GM21576 (cell line): Measurements from ENCODE around the gene POU4F2.

Experiments used
- ATAC-seq: cut with Tn5 transposase; IDR thresholded peaks from one replicate; pipeline ENCODE4 v1.9.1; 2021; ENCODE audit warnings: mild to moderate bottlenecking, moderate library complexity; ENCODE audit not compliant: unreplicated experiment

The POU4F2 gene, protein sequence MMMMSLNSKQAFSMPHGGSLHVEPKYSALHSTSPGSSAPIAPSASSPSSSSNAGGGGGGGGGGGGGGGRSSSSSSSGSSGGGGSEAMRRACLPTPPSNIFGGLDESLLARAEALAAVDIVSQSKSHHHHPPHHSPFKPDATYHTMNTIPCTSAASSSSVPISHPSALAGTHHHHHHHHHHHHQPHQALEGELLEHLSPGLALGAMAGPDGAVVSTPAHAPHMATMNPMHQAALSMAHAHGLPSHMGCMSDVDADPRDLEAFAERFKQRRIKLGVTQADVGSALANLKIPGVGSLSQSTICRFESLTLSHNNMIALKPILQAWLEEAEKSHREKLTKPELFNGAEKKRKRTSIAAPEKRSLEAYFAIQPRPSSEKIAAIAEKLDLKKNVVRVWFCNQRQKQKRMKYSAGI

DNA sequence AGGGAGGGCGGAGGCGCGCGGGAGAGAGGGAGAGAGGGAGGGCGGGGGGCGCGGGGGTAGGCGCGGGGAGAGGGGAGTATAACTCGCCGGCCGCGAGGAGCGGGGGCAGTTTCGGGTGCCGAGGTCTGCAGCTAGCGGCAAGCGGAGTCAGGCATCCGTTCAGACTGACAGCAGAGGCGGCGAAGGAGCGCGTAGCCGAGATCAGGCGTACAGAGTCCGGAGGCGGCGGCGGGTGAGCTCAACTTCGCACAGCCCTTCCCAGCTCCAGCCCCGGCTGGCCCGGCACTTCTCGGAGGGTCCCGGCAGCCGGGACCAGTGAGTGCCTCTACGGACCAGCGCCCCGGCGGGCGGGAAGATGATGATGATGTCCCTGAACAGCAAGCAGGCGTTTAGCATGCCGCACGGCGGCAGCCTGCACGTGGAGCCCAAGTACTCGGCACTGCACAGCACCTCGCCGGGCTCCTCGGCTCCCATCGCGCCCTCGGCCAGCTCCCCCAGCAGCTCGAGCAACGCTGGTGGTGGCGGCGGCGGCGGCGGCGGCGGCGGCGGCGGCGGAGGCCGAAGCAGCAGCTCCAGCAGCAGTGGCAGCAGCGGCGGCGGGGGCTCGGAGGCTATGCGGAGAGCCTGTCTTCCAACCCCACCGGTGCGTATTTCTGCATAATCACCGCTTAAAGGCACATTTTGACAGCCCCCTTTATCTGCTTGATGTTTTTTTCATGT, at the start of gene POU4F2:
POU4F2 (plus strand) TSS at position 108 of the 720 bp plus-strand sequence; CDS start at position 356, 248 bp downstream.
- no peak for ATAC-seq

DNA sequence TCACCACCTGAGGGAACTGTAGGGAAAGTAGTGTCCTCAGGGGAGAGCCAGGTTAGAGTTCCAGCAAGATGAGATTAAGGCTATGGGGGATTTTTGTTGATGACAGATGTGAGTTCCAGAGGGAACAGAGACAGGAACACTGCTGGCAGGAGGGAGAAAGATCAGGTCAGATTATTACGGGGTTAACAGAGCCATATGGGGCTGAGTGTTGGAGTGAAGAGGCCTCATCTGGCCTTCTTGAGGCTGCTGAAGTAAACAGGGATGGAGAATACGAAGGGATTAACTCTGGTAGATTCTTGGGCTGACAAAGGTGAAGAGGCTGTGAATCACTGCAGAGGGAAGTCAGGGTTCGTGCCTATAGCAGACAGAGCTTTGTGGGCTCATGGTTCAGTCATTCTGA, 47.9 kb upstream of the POU4F2 start:
- ATAC-seq = no peak

DNA sequence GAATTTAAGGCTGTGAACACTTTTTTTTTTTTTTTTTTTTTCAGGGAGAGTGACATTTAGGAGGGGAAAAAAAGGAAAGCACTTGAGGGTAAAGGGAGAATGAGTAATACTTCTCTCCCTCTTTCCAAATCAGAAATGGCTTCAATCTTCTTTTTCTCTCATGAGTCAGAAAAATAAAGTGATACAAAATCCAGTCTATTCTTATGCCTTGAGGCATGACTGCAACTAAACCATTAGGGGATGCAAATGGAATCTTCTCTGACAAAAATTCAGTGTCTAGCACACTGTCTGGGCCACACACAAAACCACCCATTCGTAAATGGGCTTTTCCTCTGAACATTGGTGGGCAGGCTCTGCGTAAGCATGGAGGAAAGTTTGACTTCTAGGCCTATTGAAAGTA, 46.7 kb upstream of the POU4F2 start:
- ATAC-seq = no peak

DNA sequence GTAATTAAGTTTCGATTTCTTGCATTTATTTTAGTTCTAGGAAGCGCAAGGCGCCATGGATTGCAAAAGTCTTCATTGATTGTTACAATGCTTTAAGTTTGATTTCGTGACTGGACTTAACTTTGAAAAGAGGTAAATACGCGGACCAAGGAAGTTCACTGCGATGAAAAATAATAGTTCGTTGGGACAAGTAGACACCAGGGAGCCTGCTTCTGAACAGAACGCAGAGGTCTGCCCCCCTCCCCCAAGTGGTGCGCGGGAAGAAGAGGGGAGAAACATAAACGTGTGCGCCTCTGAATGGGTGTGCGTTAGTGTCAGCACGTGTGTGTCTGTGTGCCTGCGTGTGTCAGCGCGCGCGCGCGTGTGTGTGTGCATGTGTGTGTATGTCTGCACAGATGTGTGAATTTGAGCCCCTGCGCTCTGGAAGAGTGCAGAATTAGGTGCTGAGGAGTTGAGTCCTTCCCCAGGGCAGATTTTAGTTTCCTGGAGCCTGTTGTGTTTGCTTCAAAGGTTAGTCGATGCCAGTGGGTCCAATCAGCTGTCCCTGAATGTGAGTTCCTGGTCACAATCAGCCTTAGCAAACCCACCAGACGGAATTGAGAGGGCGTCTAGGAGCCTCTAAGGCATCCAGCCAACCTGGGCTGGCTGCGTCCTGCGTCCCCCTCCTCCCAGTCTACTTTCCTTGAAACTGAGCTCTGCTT, 5.8 kb upstream of the POU4F2 start:
- no peak for ATAC-seq

DNA sequence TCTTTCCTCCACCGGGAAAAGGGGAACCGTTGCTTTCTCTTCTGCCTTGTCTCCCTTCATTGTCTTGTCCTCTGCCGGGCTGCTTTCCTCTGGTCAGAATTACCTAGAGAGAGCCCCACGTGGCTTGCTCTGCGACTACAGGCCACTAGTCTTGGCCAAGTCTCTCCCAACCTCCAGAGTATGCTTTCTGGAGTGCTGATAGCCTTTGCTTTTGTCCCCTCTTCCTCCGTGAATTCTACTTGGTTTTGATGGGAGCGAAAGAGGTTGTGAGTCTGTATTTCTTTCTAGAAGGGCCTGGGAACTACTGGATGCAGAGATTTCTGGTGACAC, 5.3 kb upstream of the POU4F2 start:
- no peak for ATAC-seq

DNA sequence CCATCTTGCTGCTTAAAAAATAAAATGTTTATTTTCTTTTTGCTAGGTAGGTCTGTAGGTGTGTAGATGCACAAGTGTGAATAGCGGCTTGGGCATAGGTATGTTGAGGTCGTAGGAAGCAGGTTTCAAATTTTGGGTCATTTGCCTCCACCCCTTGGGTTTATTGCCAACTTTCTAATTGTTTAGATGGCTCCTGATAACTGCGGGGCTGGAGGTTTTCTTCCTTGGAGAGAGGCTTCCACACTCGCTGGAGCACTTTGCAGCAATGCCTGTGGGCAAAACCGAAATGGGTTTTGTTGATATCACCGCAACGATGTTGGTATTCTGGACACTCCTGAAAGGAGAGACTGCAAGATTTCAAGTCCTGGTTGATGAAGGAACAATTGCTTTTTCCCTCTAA, 3.9 kb upstream of the POU4F2 start:
- no peak for ATAC-seq

DNA sequence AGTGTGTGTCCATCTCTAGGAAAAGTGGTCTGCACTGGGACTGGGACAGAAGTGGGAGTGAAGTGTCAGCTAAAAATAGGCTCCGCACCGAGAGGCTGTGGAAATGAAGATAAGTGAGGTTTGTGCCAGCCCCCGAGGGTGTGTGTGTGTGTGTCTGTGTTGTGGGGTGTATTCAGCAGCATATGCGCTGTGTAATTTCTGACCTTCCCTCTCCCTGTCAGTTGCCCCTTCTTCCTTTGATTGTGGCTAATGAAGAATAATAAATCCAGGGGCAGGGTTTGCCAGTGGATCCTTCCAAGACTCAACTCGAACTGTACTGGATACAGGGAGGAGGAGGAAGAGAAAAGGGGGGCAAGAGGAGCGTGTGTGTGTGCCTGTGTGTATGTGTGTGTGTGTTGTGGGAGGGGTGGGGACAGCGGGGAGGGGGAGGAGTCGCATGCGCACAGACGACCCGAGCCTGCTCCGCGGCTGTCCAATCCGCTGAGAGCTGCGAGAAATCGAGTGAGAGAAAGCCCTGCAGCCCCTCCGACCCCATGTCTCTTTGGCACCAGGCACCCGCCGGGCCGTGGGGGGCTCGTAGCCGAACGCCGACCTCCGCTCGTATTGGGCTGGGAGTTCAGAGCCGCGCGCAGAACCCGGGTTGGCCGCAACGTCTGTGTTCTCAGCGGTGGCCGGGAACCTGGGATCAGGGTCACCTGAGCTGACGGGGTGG, 916 bp upstream of the POU4F2 start:
- ATAC-seq = no peak

DNA sequence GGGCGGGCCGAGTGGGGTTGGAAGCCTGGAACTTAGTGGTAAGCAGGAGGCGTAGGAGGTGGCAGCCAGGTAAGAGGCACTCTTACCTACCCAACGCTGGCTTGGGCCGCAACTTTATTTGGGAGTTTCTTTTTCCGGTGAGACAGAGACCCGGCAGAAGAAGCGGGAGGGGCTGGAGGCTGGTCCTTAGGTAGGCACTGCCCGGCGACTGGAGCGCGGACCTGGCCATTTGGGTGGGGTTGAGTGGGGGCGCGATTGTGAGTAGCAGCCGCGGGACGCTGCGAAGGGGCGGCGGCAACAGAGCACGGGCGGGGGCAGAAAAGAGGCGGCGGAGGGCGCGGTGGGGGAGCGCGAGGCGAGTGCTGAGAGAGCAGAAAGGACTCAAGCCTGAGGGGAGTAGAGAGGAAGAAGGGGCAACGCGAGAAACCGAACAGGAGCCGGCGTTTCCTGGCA, 334 bp upstream of the POU4F2 start:
- ATAC-seq = no peak

DNA sequence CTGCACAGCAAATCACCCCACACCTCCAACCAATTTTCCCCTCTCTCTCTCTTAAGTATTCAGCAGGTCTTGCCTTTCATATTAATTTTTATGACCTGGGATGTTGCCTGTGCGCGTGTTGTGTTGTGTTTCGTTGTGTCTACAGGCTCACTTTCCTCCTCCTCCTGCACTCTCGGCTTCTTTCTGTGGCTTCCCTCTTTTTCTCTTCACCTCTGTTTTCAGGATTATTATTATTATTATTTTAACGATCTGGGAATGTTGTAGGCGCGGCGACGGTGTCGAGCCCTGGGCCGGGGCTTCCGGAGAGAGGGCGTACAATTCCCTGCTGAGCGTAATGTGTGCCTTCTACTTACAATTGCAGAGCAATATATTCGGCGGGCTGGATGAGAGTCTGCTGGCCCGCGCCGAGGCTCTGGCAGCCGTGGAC, 826 bp downstream of the POU4F2 start:
- ATAC-seq = no peak

DNA sequence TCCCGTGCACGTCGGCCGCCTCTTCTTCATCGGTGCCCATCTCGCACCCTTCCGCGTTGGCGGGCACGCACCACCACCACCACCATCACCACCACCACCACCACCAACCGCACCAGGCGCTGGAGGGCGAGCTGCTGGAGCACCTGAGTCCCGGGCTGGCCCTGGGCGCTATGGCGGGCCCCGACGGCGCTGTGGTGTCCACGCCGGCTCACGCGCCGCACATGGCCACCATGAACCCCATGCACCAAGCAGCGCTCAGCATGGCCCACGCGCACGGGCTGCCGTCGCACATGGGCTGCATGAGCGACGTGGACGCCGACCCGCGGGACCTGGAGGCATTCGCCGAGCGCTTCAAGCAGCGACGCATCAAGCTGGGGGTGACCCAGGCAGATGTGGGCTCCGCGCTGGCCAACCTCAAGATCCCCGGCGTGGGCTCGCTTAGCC, 1.4 kb downstream of the POU4F2 start:
- no peak for ATAC-seq

DNA sequence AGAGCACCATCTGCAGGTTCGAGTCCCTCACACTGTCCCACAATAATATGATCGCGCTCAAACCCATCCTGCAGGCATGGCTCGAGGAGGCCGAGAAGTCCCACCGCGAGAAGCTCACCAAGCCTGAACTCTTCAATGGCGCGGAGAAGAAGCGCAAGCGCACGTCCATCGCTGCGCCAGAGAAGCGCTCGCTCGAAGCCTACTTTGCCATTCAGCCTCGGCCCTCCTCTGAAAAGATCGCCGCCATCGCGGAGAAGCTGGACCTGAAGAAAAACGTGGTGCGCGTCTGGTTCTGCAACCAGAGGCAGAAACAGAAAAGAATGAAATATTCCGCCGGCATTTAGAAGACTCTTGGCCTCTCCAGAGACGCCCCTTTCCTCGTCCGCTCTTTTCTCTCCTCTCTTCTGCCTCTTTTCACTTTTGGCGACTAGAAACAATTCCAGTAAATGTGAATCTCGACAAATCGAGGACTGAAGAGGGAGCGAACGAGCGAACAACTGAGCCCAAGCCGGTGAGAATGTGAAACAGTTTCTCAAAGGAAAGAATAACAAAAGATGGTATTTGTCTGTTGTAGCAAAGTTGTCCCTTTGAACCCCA, 1.9 kb downstream of the POU4F2 start:
- ATAC-seq = no peak

DNA sequence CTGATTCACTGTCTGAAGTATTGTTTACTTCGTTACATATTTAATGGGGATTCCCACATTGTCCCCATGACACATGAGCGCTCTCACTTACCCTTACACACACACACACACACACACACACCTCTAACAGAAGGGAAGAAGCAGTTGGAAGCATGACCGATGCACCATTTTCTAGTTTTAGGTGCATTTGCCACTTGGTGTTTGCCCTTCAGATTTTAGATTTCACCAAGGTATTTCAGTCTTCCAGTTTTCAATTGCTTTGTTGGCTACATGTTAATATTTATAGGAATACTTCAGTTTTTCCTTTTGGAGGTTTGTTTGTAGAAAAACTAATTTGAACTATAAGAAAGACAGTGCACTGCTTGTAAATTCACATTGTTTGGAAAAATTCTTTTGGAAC, 3.1 kb downstream of the POU4F2 start:
- no peak for ATAC-seq

DNA sequence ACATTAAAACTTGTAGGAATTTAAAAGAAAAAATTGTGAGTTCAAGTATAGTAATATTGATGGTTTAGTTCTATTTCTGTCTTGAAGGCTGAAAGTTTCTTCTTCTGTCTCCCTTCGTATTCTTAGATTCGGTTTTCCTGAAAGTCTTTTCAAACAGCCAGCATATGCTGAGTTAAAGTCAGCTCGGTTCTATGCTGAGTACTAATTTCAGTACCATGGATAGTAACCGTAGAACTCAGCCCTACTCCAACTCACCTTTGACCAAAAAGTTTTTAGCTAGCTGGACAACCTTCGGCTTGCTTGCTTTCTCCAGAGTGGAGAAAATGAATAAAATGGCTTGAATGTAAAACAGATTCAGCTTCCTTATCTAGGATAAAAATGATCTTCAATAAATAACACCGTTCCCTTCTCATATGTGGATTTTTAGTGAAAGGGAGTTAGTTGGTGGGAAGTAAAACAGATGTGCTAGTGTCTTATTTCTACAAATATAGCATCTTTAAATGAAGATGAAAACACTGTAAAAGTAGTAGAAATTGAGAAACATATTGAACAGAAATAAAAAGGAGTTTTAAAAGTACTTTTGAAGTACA, 5.2 kb downstream of the POU4F2 start:
- no peak for ATAC-seq

DNA sequence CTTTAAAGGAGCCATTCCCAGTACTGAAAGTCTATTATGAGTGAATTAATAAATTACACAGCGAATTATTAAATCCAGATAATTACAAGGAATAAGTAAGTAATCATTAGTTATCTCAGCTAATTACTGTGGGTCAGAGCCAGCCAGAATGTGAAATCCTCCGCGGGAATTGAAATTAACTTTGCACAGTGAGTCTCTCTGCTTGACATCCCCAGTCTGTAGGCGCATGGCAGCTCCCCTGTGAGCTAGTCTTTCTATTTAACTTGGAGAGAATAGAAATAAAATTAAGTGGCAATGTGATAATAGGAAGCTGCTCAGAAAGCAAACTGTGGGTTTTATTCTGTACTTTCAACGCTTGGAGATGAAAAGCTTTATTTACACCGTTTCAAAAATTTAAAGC, 7.2 kb downstream of the POU4F2 start:
- ATAC-seq = no peak

DNA sequence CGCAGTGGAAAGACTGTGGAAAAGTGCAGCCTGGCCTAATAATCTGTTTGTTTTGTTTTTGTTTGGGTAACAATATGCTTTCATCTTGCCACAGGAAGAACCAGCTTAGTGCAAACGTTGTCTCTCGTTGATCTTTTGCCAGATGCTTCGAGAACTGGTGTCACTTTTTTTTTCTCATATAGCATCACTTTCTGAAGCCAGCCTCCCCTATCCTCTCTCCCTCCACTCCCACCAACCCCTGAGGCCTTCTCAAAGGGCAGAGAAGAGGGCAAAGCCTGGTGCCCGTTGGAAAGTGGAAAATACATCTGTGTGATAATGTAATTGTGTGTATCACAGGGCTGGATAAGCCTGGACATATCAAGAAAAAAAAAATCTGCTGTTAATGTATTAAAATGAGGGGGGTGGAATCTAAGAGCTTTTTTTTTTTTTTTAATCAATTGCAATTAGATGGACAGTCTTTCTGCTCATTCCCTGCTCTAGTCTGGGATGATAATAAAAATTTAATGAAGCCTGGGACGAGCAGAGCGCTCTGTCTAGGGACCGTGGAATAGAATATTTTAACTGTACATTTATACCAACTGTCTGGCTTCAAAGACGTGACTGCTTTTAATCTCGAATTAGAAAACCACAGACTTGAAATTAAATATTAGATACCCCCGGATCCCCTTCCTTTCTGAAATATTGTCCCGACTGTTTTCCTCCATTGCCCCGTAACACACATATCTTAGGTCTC, 8.1 kb downstream of the POU4F2 start:
- ATAC-seq = no peak

DNA sequence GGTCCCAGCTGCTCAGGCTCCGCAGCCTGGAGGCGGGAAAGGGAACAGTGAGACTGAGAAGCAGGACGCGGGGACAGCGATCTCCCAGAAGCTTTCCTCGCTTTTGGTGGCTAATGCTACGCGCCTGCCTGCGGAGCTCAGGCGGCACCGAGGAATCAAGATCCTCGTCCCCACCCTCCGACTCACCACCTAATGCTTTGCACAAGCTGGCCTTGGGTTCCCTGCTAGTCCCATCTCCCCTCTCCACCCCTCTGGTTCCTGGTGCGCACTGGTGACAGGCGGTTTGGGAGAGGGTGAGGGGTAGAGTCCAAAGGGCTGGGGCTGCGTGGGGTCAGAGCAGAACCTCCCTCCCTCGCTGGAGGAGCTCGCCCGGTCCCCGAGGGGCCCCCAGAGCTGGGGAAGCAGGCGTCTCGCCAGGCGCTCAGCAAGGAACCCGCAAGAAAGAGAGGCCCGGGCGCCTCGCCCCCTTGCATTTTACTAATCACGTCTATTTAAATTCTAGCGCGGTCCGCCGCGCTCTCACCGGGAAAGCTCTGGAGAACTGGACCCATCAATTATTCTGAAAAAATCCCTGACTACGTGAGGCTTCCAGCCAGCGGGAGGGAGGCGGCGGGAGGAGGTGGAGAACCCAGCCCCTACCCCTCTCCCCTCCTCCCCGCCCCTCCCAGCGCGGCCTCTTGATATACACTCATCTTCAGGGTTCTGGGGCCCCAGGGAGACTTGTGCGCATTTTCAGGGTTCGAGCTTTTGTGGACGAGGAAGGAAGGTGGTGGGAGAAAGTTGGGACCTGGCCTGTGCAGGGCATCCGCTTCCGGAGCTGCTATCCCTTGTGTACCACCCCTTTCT, 9.1 kb downstream of the POU4F2 start:
- ATAC-seq = no peak

DNA sequence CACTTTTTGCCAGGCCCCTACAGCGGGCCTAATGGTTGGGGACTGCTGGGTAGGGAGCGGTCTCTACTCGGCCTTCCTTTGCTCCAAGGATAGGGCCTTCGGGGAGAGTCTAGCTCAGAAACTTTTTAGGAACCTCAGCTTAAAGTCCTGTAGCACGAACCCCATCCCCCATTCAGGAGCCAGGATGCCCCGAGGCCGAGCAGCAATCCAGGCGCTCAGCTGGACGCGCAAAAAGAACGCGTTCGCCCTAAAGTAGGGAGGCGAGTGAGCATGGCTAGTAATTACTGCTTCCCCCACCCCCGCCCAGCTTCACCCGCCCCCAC, 9.7 kb downstream of the POU4F2 start:
- no peak for ATAC-seq

DNA sequence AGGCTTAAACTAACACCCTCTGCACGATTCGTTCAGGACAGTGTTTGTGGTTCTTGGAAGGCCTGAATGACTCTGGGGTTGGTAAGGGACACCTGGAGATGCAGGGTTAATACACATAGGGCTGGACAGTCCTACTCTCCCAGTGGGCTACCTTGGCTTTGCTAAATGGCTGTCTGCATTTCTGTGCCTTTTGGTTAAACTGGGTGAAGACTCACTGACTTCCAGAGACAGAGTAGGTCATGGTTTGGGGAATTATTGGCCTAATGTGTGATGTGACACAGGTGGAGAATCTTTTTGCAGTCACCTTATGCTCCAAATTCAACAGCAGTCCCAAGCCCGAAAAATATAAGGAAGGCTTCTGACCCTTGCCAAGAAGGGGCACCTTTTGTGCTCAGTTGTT, 10.5 kb downstream of the POU4F2 start:
- ATAC-seq = no peak

DNA sequence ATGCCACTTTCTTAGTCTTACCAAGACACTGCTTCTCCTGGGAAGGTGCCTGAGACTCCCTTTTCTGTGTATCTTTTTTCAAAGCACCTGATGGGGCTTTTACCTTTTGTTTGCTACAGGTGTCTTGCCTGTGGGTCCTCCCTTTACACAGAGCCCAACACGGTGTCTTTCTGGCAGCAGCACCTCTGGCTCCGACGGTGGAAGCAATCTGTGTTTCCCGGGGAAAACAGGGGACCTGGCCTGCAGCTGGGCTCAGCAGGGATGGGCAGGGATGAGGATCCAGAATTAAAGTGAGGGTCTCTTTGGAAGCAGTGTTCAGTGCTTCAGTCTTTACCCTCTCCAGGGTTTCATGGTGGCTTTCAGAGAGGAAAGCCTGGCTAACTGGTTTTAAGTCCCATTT, 11.3 kb downstream of the POU4F2 start:
- no peak for ATAC-seq
